HG03095 (cell line): Measurements from ENCODE around the gene TRIM65.
"Not testable (repeated sequence)": the region's sequence is repeated elsewhere in the genome, so short reads cannot be mapped to it uniquely, and the experiment has no call there.

Experiments
- ATAC-seq: cut with Tn5 transposase; IDR thresholded peaks from one replicate; pipeline ENCODE4 v1.9.1; 2021; ENCODE audit warnings: moderate library complexity; ENCODE audit not compliant: unreplicated experiment

Gene TRIM65

GRCh38 chr17:75897160-75898019, 639 bp upstream of the TRIM65 start:
- ATAC-seq: no peak

- no peak for ATAC-seq
Observed at GRCh38 chr17:75895370-75896155, 1.2 kb downstream of the TRIM65 start.

- ATAC-seq: no peak
Observed at GRCh38 chr17:75894049-75894733, 2.6 kb downstream of the TRIM65 start.

GRCh38 chr17:75893305-75894048, 3.3 kb downstream of the TRIM65 start:
- ATAC-seq: no peak

GRCh38 chr17:75892556-75893224, 4.1 kb downstream of the TRIM65 start:
- ATAC-seq: no peak

- ATAC-seq: no peak
Observed at GRCh38 chr17:75891605-75892555, 4.9 kb downstream of the TRIM65 start.

GRCh38 chr17:75891022-75891604, 5.6 kb downstream of the TRIM65 start:
- ATAC-seq: no peak

GRCh38 chr17:75889454-75889853, 7.3 kb downstream of the TRIM65 start:
- ATAC-seq: no peak

- no peak for ATAC-seq
Observed at GRCh38 chr17:75888484-75888883, 8.3 kb downstream of the TRIM65 start.

GRCh38 chr17:75885860-75886259, 10.9 kb downstream of the TRIM65 start:
- ATAC-seq: not testable (repeated sequence)

GRCh38 chr17:75885431-75885830, 11.3 kb downstream of the TRIM65 start:
- no peak for ATAC-seq

GRCh38 chr17:75881678-75882454, 14.9 kb downstream of the TRIM65 start:
- ATAC-seq: no peak

GRCh38 chr17:75880266-75880665, 16.5 kb downstream of the TRIM65 start:
- no peak for ATAC-seq

- peak; percentile 9 for ATAC-seq
Observed at GRCh38 chr17:75878174-75878998, 18.4 kb downstream of the TRIM65 start, which contains the start of gene TRIM47. Gene TRIM47 (minus strand): TSS chr17:75878581. CDS start chr17:75878548, 33 bp downstream.

- peak; percentile 63 for ATAC-seq
Observed at GRCh38 chr17:75877752-75878173, 19.0 kb downstream of the TRIM65 start.

GRCh38 chr17:75876938-75877751, 19.6 kb downstream of the TRIM65 start:
- no peak for ATAC-seq
